Fibroblast of lung (primary cell): Measurements from ENCODE around the gene MYO1E.

Experiments used
- CTCF ChIP-seq, 2 donors: IDR thresholded peaks in 1 of 2; conservative IDR thresholded peaks in 1 of 2; 1 replicate in 1 of 2; 2 replicates in 1 of 2; pipeline ENCODE4 v1.5.1; 2011 to 2012; ENCODE audit warnings: low read length in 2 of 2, control low read depth in 1 of 2, inconsistent platforms in 1 of 2, low read depth in 1 of 2, mild to moderate bottlenecking in 1 of 2
- EZH2 ChIP-seq: IDR thresholded peaks from 2 replicates; pipeline ENCODE4 v1.5.1; 2012; ENCODE audit warnings: low read length, control low read depth, mild to moderate bottlenecking; ENCODE audit errors: missing control alignments

- no peak for TF ChIP-seq CTCF (conservative IDR thresholded peaks at IDR 0.05 in 1 of 2, IDR thresholded peaks at IDR 0.05 in 1 of 2; ENCODE audit: low read depth in 1 of 2, low read length in 2 of 2)
- TF ChIP-seq EZH2: no peak
Observed at GRCh38 chr15:59339252-59339672, 33.4 kb downstream of the MYO1E start.
